ENCODE results near the gene FOXP1. TPM values are rescaled to one million over a fixed set of nuclear protein-coding genes. Genes with fewer than 3 reads are reported as not detected.

FOXP1 gene
- total and polyA plus RNA-seq, 2 of the 13 experiments (the other 11 are each of a cell fraction or from before 2014, with no cell fraction given): 40.4 to 59.0 TPM

DNA sequence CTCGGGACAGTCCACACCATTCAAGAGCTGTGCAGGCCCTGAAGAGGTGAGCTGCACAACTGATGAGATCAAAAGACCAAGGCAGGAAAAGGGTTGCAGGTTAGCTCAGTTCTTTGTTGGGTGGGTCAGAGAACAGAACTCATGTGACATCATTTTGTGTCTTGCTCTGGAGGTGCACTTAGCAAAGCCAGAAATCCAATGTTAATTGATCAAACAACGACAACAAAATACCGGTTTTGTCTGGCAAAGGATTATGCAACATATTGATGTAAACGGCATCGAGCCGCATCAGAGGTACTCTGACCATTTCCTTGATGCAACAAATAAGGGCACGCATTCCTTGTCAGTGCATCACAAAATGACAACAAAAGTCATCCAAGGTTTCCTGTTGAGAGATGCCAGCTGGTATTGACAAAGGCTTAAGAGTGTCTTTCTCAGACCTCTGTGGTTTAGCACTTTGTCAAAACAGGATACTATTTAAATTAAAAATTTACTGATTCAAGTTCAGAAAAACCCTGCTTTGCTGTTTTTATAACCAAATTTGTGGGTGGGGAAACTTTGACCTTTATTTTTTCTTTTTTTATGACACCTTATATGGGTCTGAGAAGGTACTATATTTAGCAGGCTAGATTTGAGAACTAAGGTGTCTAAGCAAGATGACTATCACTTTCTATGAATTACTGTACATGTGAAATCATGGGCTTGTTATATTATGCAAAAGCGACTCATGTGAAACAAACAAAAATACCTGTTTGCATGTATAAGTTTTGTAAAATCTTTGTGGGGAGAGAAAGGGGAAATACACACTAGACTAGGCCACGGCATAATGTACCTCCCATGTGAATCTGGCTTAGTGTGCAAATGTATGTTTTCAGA lies 496.1 kb downstream of the FOXP1 start (continued):
- TF ChIP-seq FOXP1 (IDR thresholded peaks at IDR 0.05) (peak; percentile 35; the same call in 1 of the 2 replicates), FOXP1 (CRISPR knock-in tag; IDR thresholded peaks at IDR 0.05) (peak; percentile 94), MZF1 (CRISPR knock-in tag; IDR thresholded peaks at IDR 0.05; ENCODE audit: borderline replicate concordance) (no peak), HDAC2 (CRISPR knock-in tag; IDR thresholded peaks at IDR 0.05) (peak; percentile 68), SAP130 (CRISPR knock-in tag; IDR thresholded peaks at IDR 0.05; ENCODE audit: low read depth) (peak; percentile 63), FOXA3 (CRISPR knock-in tag; IDR thresholded peaks at IDR 0.05) (peak; percentile 89), ZNF296 (CRISPR knock-in tag; conservative IDR thresholded peaks at IDR 0.05) (no peak), FOSL2 (CRISPR knock-in tag; IDR thresholded peaks at IDR 0.05) (peak; percentile 96), ETV5 (CRISPR knock-in tag; IDR thresholded peaks at IDR 0.05; ENCODE audit: borderline replicate concordance) (peak; percentile 70; the same call in 1 of the 2 replicates), ZNF547 (CRISPR knock-in tag; IDR thresholded peaks at IDR 0.05) (no peak), IRF2 (CRISPR knock-in tag; IDR thresholded peaks at IDR 0.05) (peak; percentile 47; the same call in 1 of the 2 replicates), EEA1 (CRISPR knock-in tag; IDR thresholded peaks at IDR 0.05; ENCODE audit: borderline replicate concordance) (no peak), RXRB (CRISPR knock-in tag; IDR thresholded peaks at IDR 0.05; ENCODE audit: borderline replicate concordance) (peak; percentile 73), HNF4G (IDR thresholded peaks at IDR 0.05; ENCODE audit: borderline replicate concordance, low read depth, low read length) (no peak), HNF4G (CRISPR knock-in tag; IDR thresholded peaks at IDR 0.05; ENCODE audit: borderline replicate concordance, low read depth) (no peak), BCL6 (CRISPR knock-in tag; IDR thresholded peaks at IDR 0.05) (peak; percentile 45), STAT5B (CRISPR knock-in tag; IDR thresholded peaks at IDR 0.05) (no peak), CREB1 (IDR thresholded peaks at IDR 0.05) (peak; percentile 64), CREB1 (CRISPR knock-in tag; IDR thresholded peaks at IDR 0.05) (peak; percentile 70), RARA (CRISPR knock-in tag; IDR thresholded peaks at IDR 0.05) (peak; percentile 83), MED1 (CRISPR knock-in tag; IDR thresholded peaks at IDR 0.05) (peak; percentile 83), SMARCE1 (IDR thresholded peaks at IDR 0.05; ENCODE audit: borderline replicate concordance) (no peak), ZBTB20 (CRISPR knock-in tag; IDR thresholded peaks at IDR 0.05; ENCODE audit: borderline replicate concordance, low read depth) (no peak), ZNF761 (CRISPR knock-in tag; conservative IDR thresholded peaks at IDR 0.05) (no peak), CCDC6 (CRISPR knock-in tag; IDR thresholded peaks at IDR 0.05) (peak; percentile 26; the same call in 1 of the 2 replicates), ZNF629 (CRISPR knock-in tag; conservative IDR thresholded peaks at IDR 0.05) (peak; percentile 77)
- TF ChIP-seq, protein P1, sequence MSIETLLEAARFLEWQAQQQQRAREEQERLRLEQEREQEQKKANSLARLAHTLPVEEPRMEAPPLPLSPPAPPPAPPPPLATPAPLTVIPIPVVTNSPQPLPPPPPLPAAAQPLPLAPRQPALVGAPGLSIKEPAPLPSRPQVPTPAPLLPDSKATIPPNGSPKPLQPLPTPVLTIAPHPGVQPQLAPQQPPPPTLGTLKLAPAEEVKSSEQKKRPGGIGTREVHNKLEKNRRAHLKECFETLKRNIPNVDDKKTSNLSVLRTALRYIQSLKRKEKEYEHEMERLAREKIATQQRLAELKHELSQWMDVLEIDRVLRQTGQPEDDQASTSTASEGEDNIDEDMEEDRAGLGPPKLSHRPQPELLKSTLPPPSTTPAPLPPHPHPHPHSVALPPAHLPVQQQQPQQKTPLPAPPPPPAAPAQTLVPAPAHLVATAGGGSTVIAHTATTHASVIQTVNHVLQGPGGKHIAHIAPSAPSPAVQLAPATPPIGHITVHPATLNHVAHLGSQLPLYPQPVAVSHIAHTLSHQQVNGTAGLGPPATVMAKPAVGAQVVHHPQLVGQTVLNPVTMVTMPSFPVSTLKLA (IDR thresholded peaks at IDR 0.05): no peak
